Activated CD4-positive, alpha-beta T cell treated with anti-CD3 and anti-CD28 coated beads, Interleukin-2, amount 50 U/mL, for 24 hours (primary cell): Measurements from ENCODE around the gene SMOC2.
"Not testable (repeated sequence)": the region's sequence is repeated elsewhere in the genome, so short reads cannot be mapped to it uniquely, and the experiment has no call there.

Experiments used
- DNase-seq, 2 donors: peaks; one replicate each; pipeline ENCODE4 v3.0.0-alpha.2; 2020; ENCODE audit warnings: low read depth in 1 of 2, low spot score in 1 of 2

Gene SMOC2

DNA sequence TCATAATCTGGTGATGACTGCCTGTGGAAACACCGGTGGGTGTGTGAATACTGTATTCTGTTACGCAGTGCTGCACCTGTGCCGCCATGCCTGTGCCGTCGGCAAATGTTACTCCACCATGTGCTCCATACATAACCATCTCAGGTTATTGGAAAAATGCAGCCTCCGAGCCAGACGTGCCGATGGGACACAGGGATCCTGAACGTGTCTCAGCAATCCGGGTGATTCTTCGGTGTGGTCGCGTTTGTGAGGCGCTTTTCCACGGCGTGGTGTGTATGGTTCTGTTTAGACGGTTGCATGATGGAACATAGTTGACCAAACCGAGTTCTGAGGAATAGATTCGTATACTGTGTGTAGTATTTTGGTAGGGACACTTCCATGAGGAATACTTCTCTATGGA is 130.3 kb downstream of the SMOC2 start:
- DNase-seq, result no peak

DNA sequence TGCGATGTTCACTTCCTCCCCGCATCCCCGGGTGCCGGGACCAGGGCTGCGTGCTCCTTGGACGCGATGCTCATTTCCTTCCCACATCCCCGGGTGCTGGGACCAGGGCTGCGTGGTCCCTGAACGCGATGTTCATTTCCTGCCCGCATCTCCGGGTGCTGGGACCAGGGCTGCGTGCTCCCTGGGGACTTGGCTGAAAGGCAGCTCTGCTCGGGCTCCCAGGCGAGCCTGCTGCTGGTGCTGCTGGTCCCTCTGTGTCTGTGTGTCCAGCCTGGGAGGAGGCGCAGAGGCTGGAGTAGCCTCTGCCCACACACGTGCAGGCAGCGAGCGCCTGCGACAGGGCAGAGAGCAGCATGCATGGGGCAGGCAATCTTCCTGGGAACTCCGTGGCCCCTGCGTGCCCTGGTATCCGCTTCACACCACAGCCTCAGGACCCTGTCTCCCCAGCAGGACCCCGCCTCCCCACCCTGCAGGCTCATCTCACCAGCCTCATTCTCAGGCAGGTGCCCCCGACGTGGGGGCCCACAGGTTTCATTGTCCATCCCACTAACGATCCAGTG is 132.4 kb downstream of the SMOC2 start:
- DNase-seq, result not testable (repeated sequence)

DNA sequence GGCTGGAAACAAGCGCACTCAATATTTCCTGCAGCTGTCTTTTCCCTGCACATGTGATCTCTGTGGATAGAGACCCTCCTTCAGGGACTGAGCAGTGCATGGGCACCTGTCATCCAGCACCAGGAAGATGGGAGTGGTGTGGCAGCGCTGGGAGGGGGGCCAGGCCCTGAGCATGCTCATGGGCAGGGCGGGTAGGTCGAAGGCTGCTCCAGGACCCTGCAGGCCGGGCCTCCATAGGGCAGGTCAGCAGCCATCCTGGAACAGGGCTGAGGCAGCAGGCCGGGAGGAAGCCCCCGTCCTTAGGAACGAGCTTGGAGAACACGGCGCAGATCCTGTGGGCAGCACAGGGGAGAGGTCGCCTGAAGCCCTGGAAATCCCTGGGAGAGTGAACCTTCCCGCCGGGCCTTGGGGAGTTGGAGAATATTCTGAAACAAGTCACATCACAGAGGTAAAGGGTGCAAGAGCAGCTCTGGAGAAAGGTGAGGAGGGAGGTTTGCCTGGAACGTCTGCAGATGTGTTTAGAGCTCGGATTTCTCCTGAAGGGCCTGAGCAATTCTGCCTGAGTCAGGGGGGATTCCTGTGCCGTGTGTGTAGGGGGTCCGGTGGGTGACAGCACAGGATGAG is 133.2 kb downstream of the SMOC2 start:
- DNase-seq, result no peak

DNA sequence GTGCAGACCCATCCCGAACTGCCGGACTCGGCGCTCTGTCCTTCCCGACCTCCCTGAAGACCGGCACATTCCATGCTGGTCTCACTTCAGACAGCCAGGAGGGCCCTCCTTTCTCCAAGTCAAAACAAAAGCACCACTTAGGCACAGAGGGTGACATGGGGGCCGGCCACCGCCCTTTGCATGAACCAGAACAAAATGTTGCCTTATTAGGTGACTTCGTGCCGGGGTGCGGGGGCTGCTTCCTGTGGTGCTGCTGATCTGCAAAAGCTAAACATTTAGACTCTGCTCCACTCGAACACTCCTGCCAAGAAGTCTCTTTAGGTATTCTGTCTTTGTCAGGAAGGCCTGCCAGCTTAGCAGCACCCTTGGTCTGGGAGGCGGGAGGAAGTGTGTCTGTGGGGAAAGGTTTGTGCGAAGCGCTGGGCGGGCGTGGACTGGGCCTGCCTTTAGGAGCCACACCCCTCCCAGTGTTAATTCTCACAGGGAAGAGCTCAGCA is 133.8 kb downstream of the SMOC2 start:
- DNase-seq, result no peak

DNA sequence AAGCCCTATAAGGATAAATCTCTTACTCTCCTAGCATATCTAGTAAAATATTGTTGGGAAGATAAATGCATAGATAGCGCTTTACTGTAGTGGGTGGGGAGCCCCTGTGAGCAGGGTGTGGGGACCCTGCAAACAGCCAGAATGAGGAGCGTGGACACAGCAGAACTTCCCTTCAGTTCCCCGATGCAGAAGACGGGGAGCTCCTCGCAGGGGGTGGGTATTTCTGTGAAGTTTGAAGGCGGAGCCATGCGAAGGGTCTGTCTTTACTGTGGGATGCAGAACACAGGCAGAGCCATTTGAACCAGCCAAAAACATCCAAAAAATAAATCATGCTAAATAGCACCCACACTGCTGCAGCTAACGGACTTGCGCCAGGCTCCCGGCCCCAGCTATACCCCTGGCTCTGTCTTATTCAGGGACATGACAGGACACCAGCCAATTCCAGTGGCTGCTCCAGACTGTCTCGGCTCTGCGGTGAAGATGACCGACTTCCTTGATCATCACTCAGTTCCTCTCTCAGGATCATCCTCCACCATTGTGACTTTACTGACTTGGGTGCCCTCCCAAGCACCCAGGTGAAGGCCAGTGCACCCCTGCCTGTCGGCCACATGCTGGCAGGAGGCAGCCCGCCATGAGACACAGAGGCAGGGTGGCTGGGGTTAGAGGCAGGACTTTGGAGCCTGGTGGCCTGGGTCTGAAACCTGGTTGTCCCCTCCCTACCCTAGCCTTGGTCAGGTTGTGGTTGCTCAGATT is 134.5 kb downstream of the SMOC2 start:
- no peak for DNase-seq

DNA sequence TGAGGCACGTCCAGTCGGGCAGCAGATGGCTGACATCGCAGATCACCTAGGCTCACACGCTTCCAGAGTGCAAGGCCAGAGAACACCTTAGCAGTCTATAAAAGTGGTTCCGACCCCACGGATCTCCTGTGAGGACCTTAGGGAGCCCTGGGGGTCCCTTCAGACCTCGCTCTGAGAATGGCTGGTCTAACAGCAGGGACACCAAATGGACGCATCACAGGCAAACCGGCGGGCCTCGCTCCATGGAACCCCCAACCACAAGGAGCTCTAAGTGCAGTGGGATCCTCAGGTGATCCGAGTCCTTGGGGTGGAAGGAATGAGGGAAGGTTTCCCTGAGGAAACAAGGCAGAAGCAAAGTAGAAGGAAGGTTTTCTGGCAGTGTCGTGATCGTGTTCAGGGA is 135.4 kb downstream of the SMOC2 start:
- DNase-seq, result no peak

DNA sequence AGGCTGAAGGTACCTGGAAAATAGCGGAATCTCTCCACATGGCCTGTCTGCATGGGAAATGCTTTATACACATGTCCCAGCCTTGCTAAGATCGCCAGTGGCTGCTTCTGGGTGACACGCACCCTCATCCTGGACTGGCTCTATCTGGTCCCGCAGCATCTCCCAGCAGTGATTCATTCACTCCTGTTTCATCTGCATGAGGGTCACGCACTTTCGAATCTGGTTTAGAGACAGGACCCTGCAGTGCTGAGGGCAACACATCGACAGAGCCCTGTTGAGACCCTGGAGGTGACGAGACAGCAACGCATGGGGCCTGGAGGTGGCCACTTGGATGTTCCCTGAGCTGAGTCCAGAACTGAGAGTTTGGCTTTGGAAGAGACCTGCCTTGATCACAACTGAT is 136.5 kb downstream of the SMOC2 start:
- DNase-seq, result no peak

DNA sequence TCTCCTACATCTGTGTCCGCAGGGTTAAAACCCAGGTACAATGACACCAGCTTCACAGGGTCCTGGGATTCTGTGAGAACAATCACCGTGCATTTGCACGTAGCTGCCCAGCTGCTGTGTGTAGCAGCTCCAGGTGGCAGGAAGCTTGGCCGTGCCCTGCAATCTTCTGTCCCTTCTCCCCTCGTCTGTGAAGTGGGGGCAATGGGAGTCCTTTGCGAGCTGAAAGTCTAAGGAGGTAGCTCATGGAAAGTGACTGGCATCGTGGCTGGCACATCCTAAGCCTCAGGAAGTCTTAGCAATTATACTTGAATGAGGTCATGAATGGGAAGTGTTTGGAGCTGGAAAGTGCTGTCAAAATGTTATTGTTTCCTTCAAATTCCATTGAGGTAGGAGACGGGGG is 137.1 kb downstream of the SMOC2 start:
- no peak for DNase-seq

DNA sequence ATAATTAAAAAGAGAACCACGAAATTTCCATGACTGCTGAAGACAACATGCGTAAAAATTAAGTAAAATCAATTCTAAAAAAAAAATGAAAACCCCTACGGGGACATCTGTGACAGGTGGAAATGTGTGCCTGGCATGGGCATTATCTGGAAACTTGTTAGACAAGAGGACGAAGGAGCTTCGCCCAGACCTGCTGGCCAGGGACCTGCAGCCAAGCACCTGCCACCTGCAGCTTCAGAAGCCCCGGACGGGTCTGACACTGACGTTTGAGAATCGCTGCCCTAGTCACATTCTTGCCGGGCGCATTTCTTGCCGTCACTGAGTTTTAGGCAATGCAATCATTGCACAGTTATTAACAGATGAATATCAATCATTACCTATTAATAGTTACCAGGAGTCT is 140.3 kb downstream of the SMOC2 start:
- no peak for DNase-seq

DNA sequence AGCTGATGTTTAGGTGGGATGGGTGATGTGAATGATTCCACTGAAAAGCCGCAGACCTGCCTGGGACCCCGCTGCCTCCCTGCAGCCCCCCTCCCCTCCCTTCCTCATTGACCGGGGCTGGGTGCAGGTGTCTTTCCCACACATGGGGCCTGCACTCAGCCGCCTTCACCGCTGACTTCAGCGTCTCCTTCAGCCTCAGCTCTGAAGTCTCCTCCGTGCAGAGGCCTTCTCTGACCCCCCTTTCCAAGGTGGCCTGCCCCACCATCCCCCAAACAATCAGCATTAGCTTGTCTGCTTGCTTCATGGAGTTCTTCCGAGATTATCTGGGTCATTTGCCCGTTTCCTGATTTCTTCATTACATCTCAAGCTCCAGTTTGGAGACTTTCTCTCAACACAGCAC is 140.7 kb downstream of the SMOC2 start:
- DNase-seq, result no peak

DNA sequence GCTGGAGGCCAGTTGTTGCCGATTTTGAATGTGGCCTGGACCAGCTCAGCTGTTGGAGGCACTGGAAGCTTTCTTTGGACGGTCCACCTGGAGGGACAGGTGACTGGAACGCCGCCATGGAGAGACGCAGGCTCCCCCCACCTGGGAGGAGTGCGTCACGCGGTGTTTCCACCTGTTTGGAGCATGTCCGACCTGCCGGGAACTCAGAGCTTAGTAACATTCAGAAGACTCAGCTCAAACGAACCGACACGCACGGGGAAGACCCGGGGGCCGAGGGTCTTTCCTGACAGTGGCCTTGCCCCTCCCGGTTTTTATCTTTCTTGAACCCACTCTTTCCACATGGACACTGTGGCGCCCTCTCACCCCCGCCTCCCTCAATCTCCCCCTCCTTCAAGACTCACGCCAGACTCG is 141.6 kb downstream of the SMOC2 start:
- no peak for DNase-seq

DNA sequence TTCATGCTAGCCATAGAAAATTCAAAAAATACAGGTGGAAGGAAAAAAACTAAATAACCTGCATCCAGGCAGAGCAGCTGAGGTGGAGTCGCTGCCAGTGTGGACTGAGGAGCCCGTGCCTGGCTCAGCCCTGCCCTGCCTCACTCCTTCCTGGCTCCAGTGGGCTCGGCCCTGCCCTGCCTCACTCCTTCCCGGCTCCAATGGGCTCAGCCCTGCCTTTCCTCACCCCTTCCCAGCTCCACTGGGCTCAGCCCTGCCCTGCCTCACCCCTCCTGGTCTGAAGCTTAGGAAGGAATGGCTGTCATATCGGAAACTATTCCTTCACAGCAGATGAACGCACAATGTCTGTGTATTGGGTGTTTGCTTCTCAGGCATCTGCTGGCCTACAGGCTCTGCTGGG is 142.1 kb downstream of the SMOC2 start:
- no peak for DNase-seq

DNA sequence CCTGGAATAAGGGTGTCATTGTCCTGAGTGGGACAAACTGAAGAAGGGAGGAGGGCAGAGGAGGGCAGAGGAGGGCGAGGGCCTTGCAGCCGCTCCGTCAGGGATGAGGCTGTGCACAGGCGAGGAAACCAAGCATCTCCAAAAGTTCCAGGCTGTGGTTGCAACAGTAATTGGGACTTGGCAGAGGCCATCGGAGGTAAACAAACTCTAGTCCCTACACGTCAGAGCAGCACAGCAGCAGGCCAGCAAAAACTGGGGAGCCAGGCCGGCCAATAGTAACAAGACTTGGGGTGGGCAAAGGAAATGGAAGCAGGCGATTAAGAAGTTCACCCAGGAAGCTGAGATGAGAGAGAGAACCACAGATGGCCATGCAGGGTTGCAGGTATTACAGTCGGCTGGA is 142.8 kb downstream of the SMOC2 start:
- no peak for DNase-seq

DNA sequence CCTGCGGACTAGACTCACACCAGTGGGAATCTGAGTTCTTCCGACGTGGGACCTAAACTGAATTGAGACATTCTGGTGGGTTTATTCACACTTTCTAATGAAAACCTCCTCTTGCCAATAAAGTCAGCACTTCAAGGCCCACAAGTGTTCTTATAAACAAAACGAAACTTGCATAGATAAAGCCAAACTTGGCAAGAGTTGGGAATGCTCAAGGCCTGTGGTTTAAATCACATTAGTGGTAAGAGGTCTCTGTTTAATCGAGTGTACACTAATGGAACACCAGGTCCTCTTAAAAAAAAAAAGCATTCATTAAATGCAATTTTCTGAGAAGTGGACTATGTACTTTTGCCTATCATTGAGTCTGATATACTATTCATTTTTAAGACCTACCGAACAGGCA is 143.3 kb downstream of the SMOC2 start:
- DNase-seq, result no peak

DNA sequence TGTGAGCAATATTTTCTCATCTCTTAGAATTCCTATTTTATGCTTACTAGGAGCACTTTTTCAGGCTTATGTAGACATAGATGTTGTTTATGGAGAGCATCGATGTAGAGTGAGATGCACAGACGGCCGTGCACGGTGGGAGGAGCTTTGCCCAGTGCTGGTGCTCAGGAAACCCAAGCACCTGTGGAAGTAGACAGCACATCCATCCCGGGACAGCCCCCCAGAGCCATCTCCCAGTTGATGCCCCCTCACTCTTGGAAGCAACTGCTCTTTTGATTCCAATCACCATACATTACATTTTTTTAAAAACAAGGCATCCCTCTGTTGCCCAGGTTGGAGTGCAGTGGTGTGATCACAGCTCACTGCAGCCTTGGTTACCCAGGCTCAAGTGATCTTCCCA is 143.7 kb downstream of the SMOC2 start:
- no peak for DNase-seq

DNA sequence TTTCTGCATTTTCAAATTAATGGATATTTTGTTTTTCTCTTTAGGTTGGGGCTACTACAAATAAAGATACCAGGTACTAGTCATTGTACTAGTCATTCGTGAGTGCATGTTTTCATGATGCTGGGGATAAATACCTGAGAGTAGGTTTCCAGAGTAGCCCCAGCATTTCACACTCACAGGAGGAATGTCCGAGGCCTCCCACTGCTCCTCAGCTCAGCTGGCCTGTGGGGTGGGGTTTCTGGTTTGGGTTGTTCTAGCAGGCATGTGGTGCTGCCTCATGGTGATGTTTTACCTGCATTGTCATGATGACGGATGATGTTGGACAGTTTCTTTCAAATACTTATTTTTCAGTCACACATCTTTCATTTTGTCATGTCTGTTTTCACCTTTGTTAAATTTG is 144.5 kb downstream of the SMOC2 start:
- no peak for DNase-seq

DNA sequence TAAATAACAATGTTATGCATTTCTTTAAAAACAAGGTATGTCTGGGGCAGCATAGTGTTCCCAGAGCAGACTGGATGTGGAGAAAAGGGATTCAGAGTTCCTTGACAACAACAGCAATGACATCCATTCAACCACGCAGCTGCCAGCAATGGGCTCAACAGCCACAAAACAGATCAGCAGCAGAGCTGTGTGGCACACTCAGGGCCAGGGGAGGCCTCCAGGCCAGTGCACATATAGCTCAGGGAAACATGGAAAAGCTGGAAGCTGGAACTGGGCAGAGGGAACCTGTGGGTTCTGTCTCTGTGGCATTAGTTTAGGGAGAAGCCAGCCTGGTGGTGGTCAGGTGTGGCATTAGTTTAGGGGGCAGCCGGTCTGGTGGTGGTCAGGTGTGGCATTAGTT is 148.3 kb downstream of the SMOC2 start:
- DNase-seq, result no peak

DNA sequence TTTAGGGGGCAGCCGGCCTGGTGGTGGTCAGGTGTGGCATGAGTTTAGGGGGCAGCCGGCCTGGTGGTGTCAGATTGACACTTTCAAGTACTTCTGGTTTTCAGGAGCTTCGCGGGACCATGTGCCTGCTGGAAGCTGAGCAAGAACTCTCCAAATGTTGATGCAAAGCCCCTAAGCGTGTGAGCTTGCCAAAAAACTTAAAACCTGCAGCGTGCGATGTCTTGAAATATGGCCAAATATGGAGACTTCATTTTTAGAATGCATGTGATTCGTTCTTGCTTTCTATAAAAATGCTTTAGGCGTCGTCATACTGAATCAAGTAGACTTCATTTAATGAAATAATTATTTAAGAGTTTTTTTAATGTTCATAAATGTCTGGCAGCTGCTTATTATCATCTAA is 149.4 kb downstream of the SMOC2 start:
- no peak for DNase-seq

DNA sequence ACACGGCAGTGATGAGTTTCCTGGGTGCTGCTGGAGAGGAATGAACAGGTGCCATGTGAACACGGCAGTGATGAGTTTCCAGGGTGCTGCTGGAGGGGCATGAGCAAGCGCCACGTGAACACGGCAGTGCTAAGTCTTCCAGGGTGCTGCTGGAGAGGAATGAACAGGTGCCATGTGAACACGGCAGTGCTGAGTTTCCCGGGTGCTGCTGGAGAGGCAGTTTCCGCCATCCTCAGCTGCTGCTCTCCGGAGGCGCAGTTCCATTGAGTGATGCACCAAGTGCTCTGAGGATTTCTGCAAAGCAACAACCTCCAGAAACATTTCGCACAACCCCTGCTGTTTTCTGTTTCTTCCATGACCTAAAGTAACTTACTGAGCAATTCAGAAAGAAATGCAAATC is 155.4 kb downstream of the SMOC2 start:
- no peak for DNase-seq

DNA sequence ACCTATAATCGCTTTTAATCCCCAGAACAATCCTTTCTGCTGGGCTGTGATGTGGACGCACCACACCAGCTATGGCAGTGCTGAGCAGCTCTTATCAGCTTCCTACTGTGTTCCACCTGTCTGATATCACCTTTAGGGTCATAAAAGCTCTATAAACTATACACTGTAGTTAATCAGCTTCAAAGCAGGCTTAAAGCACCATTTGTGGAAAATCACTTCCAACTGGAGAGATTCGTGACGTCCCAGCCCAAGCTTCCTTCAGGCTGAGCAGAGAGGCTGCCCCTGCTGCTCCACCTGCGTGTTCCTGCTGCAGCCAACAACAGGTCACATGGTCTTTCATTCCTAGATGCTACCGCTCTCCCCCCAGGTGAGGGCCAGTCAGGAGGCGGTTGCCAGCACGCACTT is 156.5 kb downstream of the SMOC2 start:
- no peak for DNase-seq

DNA sequence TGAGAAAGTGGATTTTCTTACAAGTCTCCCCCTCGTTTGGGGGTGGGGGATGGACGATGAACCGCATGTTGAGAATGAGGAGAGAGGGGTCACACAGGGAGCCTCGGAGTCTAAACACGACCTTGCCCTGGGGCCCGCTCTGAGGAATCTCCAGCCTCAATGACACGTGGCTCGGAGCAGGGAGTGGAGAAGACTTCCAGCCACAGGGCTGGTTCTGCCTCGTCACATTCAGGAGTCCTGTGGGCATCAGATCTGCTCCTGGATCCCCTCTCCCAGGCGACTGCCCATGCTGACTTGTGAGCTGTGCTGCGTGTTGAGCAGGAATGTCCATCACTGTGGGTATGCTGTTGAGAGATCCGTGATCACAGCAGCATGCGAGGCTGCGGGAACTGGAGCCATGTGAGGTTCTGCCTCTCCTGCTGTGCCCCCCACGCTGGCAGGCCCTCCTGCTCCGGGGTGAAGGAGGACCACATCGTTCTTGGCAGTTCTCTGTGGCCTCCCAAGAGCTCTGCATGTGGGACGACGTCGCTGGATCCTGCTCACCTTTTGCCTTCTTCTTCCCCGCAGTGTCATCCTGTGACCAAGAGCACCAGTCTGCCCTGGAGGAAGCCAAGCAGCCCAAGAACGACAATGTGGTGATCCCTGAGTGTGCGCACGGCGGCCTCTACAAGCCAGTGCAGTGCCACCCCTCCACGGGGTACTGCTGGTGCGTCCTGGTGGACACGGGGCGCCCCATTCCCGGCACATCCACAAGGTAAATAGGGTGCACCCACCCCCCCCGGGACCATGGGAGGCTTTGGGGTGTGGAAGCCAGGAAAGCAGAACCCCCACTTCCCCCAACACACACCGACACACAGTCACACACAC is 157.5 kb downstream of the SMOC2 start:
- DNase-seq, result no peak

DNA sequence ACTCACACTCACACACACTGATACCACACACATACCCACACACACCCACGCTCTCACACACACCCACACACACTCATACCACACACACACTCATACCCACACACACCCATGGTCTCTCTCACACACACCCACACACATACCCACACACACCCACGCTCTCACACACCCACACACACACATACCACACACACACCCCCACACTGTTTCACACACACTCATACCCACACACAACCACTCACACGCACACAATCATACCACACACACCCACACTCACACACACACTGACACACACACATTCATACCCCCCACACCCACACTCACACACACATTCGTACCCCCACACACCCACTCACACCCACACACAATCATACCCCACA is 158.1 kb downstream of the SMOC2 start:
- DNase-seq, result no peak
